ENCODE data around the gene NXN. TPM values are rescaled to one million over a fixed set of nuclear protein-coding genes. Genes with fewer than 3 reads are reported as not detected.
"Not testable (repeated sequence)": the region's sequence is repeated elsewhere in the genome, so short reads cannot be mapped to it uniquely, and the experiment has no call there.

The NXN gene
- polyA plus RNA-seq, 1 experiment: 88.8 TPM

DNA sequence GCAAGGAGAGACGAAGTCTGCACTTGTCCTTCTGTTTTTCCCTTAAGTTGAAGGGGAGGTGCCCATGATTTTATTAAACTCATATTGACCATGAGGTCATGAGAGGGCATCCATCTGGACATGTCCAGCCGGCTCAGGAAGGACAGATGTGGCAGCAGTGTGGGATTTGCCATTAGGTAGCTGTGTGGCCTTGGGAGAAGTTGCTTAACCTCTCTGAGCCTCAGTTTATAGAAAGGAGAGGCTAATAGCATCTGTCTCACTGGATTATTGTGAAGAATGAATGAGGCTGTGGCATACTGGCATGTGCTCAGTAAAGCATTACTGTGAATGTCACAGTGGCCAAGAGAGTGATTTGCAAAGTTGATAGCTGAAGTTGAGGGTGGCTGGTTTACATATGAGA, 18.5 kb upstream of the NXN start:
- ChIA-PET POLR2A (interaction anchor here (0.6 kb wide), 1 partner anchor 470 kb away, joined by 7 read pairs; no protein-coding TSS in a partner anchor), CTCF (interaction anchor here (2.9 to 5.2 kb wide), 2 partner anchors 16 to 58 kb away, joined by 47 to 54 read pairs; partner anchors contain the start of gene NXN)
- no peaks in the 10 kb centered on the region for H3K27me3 ChIP-seq (ENCODE audit: control insufficient read depth, insufficient read depth, low read length)
- H3K4me3 ChIP-seq (ENCODE audit: low read depth, low read length): peak overlapping the region; percentile 100
- DNase-seq (ENCODE audit: low read depth): no peak
- TF ChIP-seq, protein P1, sequence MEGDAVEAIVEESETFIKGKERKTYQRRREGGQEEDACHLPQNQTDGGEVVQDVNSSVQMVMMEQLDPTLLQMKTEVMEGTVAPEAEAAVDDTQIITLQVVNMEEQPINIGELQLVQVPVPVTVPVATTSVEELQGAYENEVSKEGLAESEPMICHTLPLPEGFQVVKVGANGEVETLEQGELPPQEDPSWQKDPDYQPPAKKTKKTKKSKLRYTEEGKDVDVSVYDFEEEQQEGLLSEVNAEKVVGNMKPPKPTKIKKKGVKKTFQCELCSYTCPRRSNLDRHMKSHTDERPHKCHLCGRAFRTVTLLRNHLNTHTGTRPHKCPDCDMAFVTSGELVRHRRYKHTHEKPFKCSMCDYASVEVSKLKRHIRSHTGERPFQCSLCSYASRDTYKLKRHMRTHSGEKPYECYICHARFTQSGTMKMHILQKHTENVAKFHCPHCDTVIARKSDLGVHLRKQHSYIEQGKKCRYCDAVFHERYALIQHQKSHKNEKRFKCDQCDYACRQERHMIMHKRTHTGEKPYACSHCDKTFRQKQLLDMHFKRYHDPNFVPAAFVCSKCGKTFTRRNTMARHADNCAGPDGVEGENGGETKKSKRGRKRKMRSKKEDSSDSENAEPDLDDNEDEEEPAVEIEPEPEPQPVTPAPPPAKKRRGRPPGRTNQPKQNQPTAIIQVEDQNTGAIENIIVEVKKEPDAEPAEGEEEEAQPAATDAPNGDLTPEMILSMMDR (IDR thresholded peaks at IDR 0.05; ENCODE audit: insufficient read depth, low read depth, low read length): no peak
- H3K36me3 ChIP-seq (ENCODE audit: control insufficient read depth, insufficient read depth, low read length): peaks cover 8% of the 10 kb centered on the region

DNA sequence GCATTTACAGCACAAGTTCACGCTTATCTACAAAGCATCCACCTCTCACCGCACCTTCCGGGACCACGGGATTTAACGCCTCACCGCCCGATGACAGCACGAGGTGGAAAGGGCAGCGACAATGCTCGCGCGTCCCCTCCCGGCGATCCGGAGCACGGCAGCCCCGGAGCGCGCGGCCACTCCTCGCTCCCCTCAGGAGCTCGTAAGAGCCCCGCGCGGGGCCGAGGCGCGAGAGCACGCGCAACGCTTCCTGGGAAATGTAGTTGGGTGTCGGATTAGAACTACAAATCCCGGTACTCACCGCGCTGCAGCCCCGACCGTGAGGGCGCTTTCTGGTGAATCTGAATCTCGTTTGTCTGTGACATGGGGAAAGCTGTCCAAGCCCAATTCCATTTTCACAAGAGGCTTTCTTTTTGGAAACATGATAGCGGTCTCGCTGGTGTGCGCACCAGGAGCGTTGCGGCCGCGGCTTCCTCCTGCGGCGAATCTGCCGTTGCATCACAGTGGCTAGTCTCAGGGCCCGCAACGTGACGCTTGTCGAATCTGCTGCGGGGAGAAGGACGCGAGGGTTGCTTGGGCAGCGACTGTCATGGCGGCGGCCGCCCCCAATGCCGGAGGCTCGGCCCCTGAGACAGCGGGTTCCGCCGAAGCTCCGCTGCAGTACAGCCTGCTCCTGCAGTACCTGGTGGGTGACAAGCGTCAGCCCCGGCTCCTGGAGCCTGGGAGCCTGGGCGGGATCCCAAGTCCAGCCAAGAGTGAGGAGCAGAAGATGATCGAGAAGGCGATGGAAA, 17.2 kb upstream of the NXN start, which contains the start of gene TIMM22:
Gene TIMM22, plus strand, starts transcription at position 576 of the 791 bp plus-strand sequence. Its CDS starts 14 bp downstream, at position 590.
- ChIA-PET POLR2A (interaction anchor here (0.6 kb wide), 1 partner anchor 95 kb away, joined by 10 read pairs; no protein-coding TSS in a partner anchor), CTCF (interaction anchor here (0.6 to 2.9 kb wide), 32 partner anchors 9 to 586 kb away, joined by 3 to 47 read pairs (median 4); partner anchors contain the start of genes GLOD4, MRM3 and NXN)
- Histone ChIP-seq H3K27me3 (ENCODE audit: control insufficient read depth, insufficient read depth, low read length) (no peaks in the 10 kb centered on the region), H3K36me3 (ENCODE audit: control insufficient read depth, insufficient read depth, low read length) (peaks cover 5% of the 10 kb centered on the region), H3K4me3 (ENCODE audit: low read depth, low read length) (peak within 1 kb of the TSS; percentile 100)
- DNase-seq (ENCODE audit: low read depth): peak; percentile 78
- TF ChIP-seq, protein P1 (IDR thresholded peaks at IDR 0.05; ENCODE audit: insufficient read depth, low read depth, low read length): peak; percentile 88

DNA sequence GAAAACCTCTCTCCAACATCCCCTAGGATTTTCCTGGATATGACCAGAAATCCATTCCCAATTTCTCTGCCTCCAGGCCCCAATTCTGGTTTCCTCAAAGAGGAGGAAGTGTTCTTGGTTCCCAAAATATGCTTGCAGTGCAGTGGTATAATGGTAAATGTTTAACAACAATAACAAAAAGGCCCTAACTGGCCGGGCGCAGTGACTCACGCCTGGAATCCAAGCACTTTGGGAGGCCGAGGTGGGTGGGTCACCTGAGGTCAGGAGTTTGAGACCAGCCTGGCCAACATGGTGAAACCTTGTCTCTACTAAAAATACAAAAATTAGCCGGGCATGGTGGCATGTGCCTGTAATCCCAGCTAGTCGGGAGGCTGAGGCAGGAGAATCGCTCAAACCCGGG, 15.7 kb upstream of the NXN start:
- DNase-seq (ENCODE audit: low read depth); H3K36me3 ChIP-seq (ENCODE audit: control insufficient read depth, insufficient read depth, low read length); H3K4me3 ChIP-seq (ENCODE audit: low read depth, low read length); H3K27me3 ChIP-seq (ENCODE audit: control insufficient read depth, insufficient read depth, low read length); POLR2A ChIA-PET: not testable (repeated sequence)
- CTCF ChIA-PET: interaction anchor here (0.7 to 2.9 kb wide), 5 partner anchors 10 to 843 kb away, joined by 3 to 47 read pairs (median 7); partner anchors contain the start of gene NXN

GRCh38 chr17:992933-993332, 13.4 kb upstream of the NXN start:
- TF ChIP-seq, protein P1 (IDR thresholded peaks at IDR 0.05; ENCODE audit: insufficient read depth, low read depth, low read length): no peak
- no peak for DNase-seq (ENCODE audit: low read depth)
- ChIA-PET CTCF (interaction anchor here (0.9 to 2.9 kb wide), 2 partner anchors 12 to 63 kb away, joined by 4 to 13 read pairs; partner anchors contain the start of gene NXN), POLR2A (no interaction called here)
- Histone ChIP-seq H3K27me3 (ENCODE audit: control insufficient read depth, insufficient read depth, low read length) (no peaks in the 10 kb centered on the region), H3K4me3 (ENCODE audit: low read depth, low read length) (no peak overlapping the region), H3K36me3 (ENCODE audit: control insufficient read depth, insufficient read depth, low read length) (no peaks in the 10 kb centered on the region)

- TF ChIP-seq, protein P1 (IDR thresholded peaks at IDR 0.05; ENCODE audit: insufficient read depth, low read depth, low read length): no peak
- ChIA-PET POLR2A (no interaction called here), CTCF (interaction anchor here (0.8 to 2.6 kb wide), 4 partner anchors 8 to 138 kb away, joined by 3 to 14 read pairs (median 6); partner anchors contain the start of genes NXN and TIMM22)
- H3K4me3 ChIP-seq (ENCODE audit: low read depth, low read length): no peak overlapping the region
- DNase-seq (ENCODE audit: low read depth): no peak
- H3K36me3 ChIP-seq (ENCODE audit: control insufficient read depth, insufficient read depth, low read length): no peaks in the 10 kb centered on the region
- H3K27me3 ChIP-seq (ENCODE audit: control insufficient read depth, insufficient read depth, low read length): no peaks in the 10 kb centered on the region
These were observed 9.0 kb upstream of the NXN start for GRCh38 chr17:988561-988960.
